Adrenal gland (tissue), 12 donors: ENCODE results near the gene CTCF. TPM values are rescaled to one million over a fixed set of nuclear protein-coding genes. Genes with fewer than 3 reads are reported as not detected.
A peak's percentile ranks its signal among the peaks of the same experiment; 100 is the strongest.

Experiments used
- DNase-seq, 7 donors: peaks; one replicate each; pipeline ENCODE4 v3.0.0-alpha.2; 2019 to 2020
- H3K27ac ChIP-seq, 5 donors: fragments of 200-600 bp; sonication (generic) in 4 of 5; 1 replicate in 3 of 5; 2 replicates in 2 of 5; pipeline versions ENCODE4 v1.5.1 to v1.8.0; 2016 to 2020; ENCODE audit warnings: mild to moderate bottlenecking in 1 of 5
- H3K27me3 ChIP-seq: fragments of 200-600 bp; 2 replicates; pipeline ENCODE4 v1.8.0; 2021
- H3K36me3 ChIP-seq, 2 donors: fragments of 200-600 bp; replicated peaks in 1 of 2; 1 replicate in 1 of 2; 2 replicates in 1 of 2; pipeline versions ENCODE4 v1.5.1 to v1.8.0; 2018 to 2022
- H3K4me1 ChIP-seq, 2 donors: fragments of 200-600 bp; replicated peaks in 1 of 2; 1 replicate in 1 of 2; 2 replicates in 1 of 2; pipeline versions ENCODE4 v1.5.1 to v1.8.0; 2018 to 2021
- H3K4me3 ChIP-seq, 4 donors: fragments of 200-600 bp; sonication (generic) in 3 of 4; one replicate each; pipeline ENCODE4 v1.5.1; 2016 to 2018
- H3K9me3 ChIP-seq, 3 donors: fragments of 200-600 bp; sonication (generic) in 1 of 3; replicated peaks in 1 of 3; 1 replicate in 2 of 3; 2 replicates in 1 of 3; pipeline versions ENCODE4 v1.5.1 to v1.8.0; 2016 to 2021
- CTCF ChIP-seq, 6 experiments: fragments of 450-650 bp in 4 of 6; fragments of 200-600 bp in 2 of 6; sonication (generic) in 1 of 6; IDR thresholded peaks; 1 replicate in 5 of 6; 2 replicates in 1 of 6; pipeline versions ENCODE4 v1.5.1 to v1.8.0; 2016 to 2021; ENCODE audit warnings: antibody characterized with exemption in 6 of 6, mild to moderate bottlenecking in 2 of 6, moderate library complexity in 1 of 6
- POLR2A ChIP-seq, 2 donors: fragments of 450-650 bp; IDR thresholded peaks; one replicate each; pipeline ENCODE4 v1.6.1; 2017; ENCODE audit warnings: antibody characterized with exemption in 2 of 2, mild to moderate bottlenecking in 2 of 2, moderate library complexity in 1 of 2
- WGBS, 4 donors: extraction: QIAGEN DNeasy Blood & Tissue Kit in 2 of 4; methylation state at CpG; one replicate each; pipeline versions ENCODE4 v1.1.5 to v1.1.7; 2013 to 2017; 5-methylcytosine and 5-hydroxymethylcytosine counted together
- intact Hi-C, 2 donors: fragments of 100-400 bp; cut with DNase I; formaldehyde crosslinking; loops; one replicate each; pipeline versions ENCODE4 v1.14.1 to v1.15.0; 2022 to 2023
- polyA plus RNA-seq, 3 donors: library from polyadenylated mRNA; stranded (reverse); fragments of 200-250 nt in 2 of 3; fragments of 350-450 nt in 1 of 3; fragmentation: Illumina TruSeq in 1 of 3; extraction: RNeasy Lipid Tissue Mini Kit (QIAGEN cat#74804) in 1 of 3; gene quantifications; one replicate each; pipeline ENCODE4 v1.2.3, GENCODE V29; 2013 to 2014
- total RNA-seq, 9 donors: library from RNA; depleted of rRNA in 4 of 9; stranded (reverse); fragments of >200 nt in 4 of 9; fragments of 120-200 nt in 1 of 9; fragmentation: NEBNext Ultra II Directional in 1 of 9; extraction: Animal tissue kit (Norgen Biotek cat#: 25700) in 1 of 9; gene quantifications; one replicate each; pipeline versions ENCODE4 v1.1.0 to v1.2.4, GENCODE V29; 2013 to 2023
- donor health status: healthy with polysubstance abuse.
- donor health status: Bipolar disorder and iron deficiency.
- donor health status: DM: yes; HTN: yes; CAD: no.
- donor health status: DM: no; HTN: no; CAD: no.
- donor health status: DM: no; HTN: no; CAD: no.
- donor health status: DM: yes; HTN: yes; CAD: no.

Gene CTCF
- total and polyA plus RNA-seq, 12 donors, result 18.4 to 53.5 (median 29.9) TPM

- intact Hi-C loops, result no loop called here
- Histone ChIP-seq H3K36me3 (no peaks in the 10 kb centered on the region), H3K4me3 (no peak overlapping the region), H3K27ac (no peak overlapping the region), H3K27me3 (no peaks in the 10 kb centered on the region), H3K9me3 (no peaks in the 10 kb centered on the region), H3K4me1 (peaks cover 11 to 14% of the 10 kb centered on the region in 2 donors)
- no peak for TF ChIP-seq POLR2A (IDR thresholded peaks at IDR 0.05)
- DNase-seq, result no peak
- WGBS, 4 donors, result 80 to 89% (median 87%) methylated on average over 4 of the region's 4 CpGs
Observed at GRCh38 chr16:67593288-67593687, 31.0 kb downstream of the CTCF start.

- no peak for DNase-seq
- no peaks in the 10 kb centered on the region for H3K36me3 ChIP-seq
- H3K27me3 ChIP-seq, result no peaks in the 10 kb centered on the region
- H3K4me1 ChIP-seq, result peaks cover 11 to 14% of the 10 kb centered on the region in 2 donors
- TF ChIP-seq POLR2A (IDR thresholded peaks at IDR 0.05) (no peak), CTCF (IDR thresholded peaks at IDR 0.05) (no peak)
- intact Hi-C loops, result no loop called here
- H3K4me3 ChIP-seq, result no peak overlapping the region
- H3K27ac ChIP-seq, result no peak overlapping the region
- H3K9me3 ChIP-seq, result no peaks in the 10 kb centered on the region
Observed at GRCh38 chr16:67593701-67594100, 31.4 kb downstream of the CTCF start.

GRCh38 chr16:67594256-67594915 lies 32.1 kb downstream of the CTCF start:
- Histone ChIP-seq H3K4me1 (peaks cover 11 to 14% of the 10 kb centered on the region in 2 donors), H3K4me3 (no peak overlapping the region), H3K36me3 (no peaks in the 10 kb centered on the region), H3K9me3 (no peaks in the 10 kb centered on the region), H3K27ac (peak overlapping the region in 1 of 5 donors; percentile 44), H3K27me3 (no peaks in the 10 kb centered on the region)
- TF ChIP-seq POLR2A (IDR thresholded peaks at IDR 0.05), result no peak
- no peak for TF ChIP-seq CTCF (IDR thresholded peaks at IDR 0.05)
- no peak for DNase-seq
- intact Hi-C loops, result no loop called here
- WGBS, 4 donors, result 91 to 96% (median 93%) methylated on average over 5 of the region's 5 CpGs

GRCh38 chr16:67594956-67595355 lies 32.6 kb downstream of the CTCF start:
- Histone ChIP-seq H3K27ac (peak overlapping the region in 2 of 5 donors; percentile 42 to 44), H3K36me3 (no peaks in the 10 kb centered on the region), H3K9me3 (no peaks in the 10 kb centered on the region), H3K4me3 (no peak overlapping the region), H3K27me3 (no peaks in the 10 kb centered on the region), H3K4me1 (peaks cover 11 to 14% of the 10 kb centered on the region in 2 donors)
- peak in 4 of 7 donors; percentile 38 to 51 (median 44) for DNase-seq
- 44 to 67% (median 53%) methylated on average over 1 of the region's 1 CpG for WGBS, 4 donors
- intact Hi-C loops, result no loop called here
- TF ChIP-seq POLR2A (IDR thresholded peaks at IDR 0.05) (no peak), CTCF (IDR thresholded peaks at IDR 0.05) (no peak)

GRCh38 chr16:67598527-67598926 lies 36.2 kb downstream of the CTCF start:
- H3K9me3 ChIP-seq, result no peaks in the 10 kb centered on the region
- intact Hi-C loops, result no loop called here
- DNase-seq, result no peak
- H3K27me3 ChIP-seq, result no peaks in the 10 kb centered on the region
- H3K4me3 ChIP-seq, result no peak overlapping the region
- H3K27ac ChIP-seq, result no peak overlapping the region
- no peaks in the 10 kb centered on the region for H3K36me3 ChIP-seq
- peaks cover 11 to 21% of the 10 kb centered on the region in 2 donors for H3K4me1 ChIP-seq
- TF ChIP-seq POLR2A (IDR thresholded peaks at IDR 0.05), result no peak
- TF ChIP-seq CTCF (IDR thresholded peaks at IDR 0.05), result no peak
- WGBS, 4 donors, result 70 to 86% (median 79%) methylated on average over 4 of the region's 4 CpGs
